HG03439 (cell line): ENCODE data around the gene MROH2A.

ENCODE experiments used
- ATAC-seq: cut with Tn5 transposase; IDR thresholded peaks from one replicate; pipeline ENCODE4 v1.9.1; 2021; ENCODE audit warnings: mild to moderate bottlenecking, moderate library complexity; ENCODE audit not compliant: unreplicated experiment

MROH2A gene

DNA sequence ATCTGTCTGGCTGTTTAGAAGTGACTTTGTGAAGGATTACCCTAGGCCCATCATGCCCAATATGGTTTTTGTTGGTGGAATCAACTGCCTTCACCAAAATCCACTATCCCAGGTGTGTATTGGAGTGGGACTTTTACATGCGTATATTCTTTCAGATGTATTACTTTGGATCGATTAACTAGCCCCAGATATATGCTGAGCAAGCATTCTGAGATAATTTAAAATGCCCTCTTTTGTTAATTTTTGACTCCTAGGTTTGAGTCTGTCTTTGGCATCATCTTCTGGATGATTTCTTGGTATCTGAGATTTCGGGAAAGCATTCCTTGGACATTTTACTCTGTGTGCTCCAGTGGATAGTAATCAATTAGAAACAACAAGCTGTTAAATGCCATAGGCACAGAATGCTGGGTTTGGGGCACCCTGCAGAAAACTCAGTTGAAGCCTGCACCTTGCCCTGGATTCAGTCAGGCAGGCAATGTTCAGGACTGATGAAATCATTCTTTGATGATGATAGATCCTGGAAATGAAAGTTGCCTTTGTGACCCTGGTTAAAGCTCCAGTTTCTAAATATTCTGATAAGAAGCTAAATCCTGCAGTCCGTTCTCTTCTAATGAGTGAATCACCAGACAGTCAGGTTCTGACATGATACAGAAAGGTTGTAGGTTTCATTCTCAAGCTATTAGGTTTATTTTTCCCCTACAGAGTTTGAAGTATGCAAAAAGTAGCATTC lies 16.9 kb upstream of the MROH2A start:
- no peak for ATAC-seq

- no peak for ATAC-seq
Observed at GRCh38 chr2:233764264-233764663, 13.9 kb upstream of the MROH2A start.

- no peak for ATAC-seq
Observed at GRCh38 chr2:233764761-233765160, 13.4 kb upstream of the MROH2A start.

DNA sequence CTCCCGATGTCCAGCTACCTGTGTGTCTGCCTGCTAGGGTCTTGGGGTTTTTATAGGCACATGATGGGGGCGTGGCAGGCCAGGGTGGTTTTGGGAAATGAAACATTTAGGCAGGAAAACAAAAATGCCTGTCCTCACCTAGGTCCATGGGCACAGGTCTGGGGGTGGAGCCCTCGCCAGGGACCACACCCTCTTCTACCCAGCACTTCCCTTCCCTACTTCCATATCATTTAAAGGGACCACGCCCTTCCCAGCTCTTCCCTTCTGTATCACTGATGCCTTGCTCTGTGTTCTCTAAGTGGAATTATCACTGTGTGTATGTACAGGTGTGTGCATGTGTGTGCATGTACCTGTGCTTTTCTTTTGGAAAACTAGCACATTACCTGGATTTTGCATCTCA lies 11.7 kb upstream of the MROH2A start:
- ATAC-seq, result no peak

DNA sequence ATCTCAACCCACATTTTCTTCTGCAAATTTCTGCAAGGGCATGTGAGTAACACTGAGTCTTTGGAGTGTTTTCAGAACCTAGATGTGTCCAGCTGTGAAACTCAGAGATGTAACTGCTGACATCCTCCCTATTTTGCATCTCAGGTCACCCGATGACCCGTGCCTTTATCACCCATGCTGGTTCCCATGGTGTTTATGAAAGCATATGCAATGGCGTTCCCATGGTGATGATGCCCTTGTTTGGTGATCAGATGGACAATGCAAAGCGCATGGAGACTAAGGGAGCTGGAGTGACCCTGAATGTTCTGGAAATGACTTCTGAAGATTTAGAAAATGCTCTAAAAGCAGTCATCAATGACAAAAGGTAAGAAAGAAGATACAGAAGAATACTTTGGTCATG lies 10.1 kb upstream of the MROH2A start:
- ATAC-seq, result no peak

GRCh38 chr2:233769260-233769659 lies 8.9 kb upstream of the MROH2A start:
- ATAC-seq, result no peak

DNA sequence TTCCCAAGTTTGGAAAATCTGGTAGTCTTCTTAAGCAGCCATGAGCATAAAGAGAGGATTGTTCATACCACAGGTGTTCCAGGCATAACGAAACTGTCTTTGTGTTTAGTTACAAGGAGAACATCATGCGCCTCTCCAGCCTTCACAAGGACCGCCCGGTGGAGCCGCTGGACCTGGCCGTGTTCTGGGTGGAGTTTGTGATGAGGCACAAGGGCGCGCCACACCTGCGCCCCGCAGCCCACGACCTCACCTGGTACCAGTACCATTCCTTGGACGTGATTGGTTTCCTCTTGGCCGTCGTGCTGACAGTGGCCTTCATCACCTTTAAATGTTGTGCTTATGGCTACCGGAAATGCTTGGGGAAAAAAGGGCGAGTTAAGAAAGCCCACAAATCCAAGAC lies 6.0 kb upstream of the MROH2A start:
- ATAC-seq, result no peak

- ATAC-seq, result no peak
Observed at GRCh38 chr2:233772583-233772982, 5.5 kb upstream of the MROH2A start.

DNA sequence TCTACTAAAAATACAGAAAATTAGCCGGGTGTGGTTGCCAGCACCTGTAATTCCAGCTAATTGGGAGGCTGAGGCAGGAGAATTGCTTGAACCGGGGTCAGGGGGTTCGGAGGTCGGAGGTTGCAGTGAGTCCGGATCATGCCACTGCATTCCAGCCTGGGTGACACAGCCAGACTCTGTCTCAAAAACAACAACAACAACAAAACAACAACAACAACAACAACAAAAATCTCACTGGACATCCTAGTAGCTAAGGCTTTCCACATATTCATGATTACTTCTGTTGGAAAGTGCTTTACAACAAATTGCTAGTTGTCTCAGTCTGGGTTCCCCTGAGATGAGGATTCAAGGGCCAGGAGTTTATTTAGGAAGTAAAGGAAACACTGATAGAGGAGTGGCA lies 4.3 kb upstream of the MROH2A start:
- ATAC-seq, result no peak

DNA sequence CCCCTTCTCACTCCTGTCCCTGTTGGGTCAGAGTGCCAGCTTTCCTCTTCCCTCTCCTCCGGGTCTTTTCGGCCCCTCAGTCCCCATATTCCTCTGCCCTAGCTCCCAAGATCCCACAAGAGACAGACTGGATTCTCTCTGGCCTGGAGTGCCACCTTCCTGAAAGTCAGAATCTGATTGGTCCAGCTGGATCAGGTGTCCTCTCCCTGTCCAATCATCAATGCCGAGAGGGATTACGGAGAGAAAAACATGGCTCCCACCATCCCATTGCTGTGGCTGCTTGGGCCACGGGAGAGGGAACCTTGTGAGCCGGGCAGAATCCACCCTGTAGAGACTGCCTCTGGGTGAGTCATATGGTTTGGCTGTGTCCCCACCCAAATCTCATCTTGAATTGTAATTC lies 2.7 kb upstream of the MROH2A start:
- no peak for ATAC-seq

GRCh38 chr2:233779722-233780121 lies 1.6 kb downstream of the MROH2A start:
- no peak for ATAC-seq

DNA sequence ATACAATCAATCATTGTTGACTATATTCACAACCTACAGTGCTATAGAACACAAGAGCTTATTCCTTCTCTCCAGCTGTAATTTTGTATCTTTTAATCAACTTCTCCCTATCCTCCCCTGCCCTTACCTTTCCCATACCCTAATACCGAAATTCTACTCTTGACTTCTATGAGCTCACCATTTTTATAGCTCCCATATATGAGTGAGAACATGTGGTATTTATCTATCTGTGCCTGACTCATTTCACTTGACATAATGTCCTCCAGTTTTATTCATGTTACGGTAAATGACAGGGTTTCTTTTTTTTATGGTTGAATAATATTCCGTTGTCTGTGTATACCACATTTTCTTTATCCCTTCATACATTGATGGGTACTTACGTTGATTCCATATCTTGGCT lies 2.6 kb downstream of the MROH2A start:
- ATAC-seq, result no peak

DNA sequence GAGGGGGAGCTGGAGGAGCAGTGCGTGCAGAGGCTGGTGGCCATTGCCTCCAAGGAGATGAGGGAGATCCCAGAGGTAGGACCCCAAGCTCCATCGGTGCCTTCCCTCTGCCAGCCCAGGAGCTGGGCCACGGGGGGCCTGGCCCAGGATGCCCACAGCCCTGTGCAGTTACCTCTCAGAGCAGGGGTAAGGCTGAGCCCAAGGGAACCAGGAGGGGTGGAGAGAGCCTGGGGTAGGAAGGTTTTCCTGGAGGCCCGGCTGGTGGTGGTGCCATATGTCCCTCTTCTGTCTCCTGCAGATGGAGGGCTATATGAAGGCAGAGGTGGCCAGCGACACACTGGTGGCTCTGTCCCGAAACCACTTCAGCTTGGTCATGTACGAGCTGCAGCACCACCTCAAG lies 11.4 kb downstream of the MROH2A start:
- ATAC-seq, result no peak

DNA sequence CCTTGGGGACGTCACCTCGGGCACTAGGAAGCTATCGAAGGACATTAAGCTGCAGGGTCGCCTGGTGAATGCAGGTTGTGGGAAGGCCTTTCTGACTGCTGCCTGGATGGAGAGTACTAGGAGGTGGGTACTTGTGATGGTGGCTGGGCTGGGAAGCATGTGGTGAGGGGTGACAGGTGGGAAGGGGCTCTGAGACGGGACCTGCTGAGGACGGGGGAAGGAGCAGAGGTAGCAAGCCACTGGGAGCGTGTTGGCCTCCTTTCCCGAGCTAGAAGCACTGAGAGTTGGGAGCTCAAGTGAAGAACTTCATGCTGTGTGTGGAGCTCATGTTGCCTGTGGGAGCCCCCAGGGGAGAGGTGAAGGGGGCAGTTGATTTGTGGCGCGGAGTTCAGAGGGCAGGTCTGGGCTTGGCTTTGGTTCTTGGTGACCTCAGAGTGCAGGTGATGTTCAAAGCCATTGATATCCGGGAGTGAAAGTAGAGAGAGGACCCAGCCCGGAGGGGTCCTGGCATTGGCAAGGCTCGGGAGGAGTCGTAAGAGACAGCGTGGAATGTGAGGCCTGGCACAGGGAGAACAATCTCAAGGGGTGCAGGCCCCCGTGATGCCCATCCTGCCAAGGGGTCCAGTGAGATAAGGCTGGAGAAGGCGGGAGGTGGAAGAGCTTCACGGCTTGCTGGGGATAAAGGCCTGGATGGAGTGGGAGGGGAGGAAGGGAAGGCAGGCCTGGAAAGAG lies 13.2 kb downstream of the MROH2A start:
- ATAC-seq, result no peak

DNA sequence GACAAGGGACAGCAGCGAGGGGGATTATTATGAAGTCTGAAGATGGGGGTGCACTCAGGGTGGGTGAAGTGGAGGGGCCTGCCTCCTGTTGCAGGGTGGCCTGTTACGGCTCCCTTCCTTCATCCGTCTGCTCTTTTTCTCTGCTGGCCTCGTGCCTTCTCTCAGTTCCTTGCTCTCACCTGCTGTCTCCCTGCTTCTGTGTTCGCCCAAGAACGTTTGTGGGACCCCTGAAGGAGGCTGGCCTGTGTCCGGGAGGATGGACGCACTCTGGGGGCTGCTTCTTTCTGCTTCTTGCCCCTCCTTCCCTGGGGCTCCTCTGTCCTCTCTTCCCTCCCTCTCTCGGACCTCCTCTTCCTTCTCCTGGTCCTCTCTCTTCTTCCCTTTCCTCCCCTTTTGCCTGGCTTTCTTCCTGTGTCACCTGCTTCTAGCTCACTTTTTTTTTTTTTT lies 13.8 kb downstream of the MROH2A start:
- ATAC-seq, result no peak

DNA sequence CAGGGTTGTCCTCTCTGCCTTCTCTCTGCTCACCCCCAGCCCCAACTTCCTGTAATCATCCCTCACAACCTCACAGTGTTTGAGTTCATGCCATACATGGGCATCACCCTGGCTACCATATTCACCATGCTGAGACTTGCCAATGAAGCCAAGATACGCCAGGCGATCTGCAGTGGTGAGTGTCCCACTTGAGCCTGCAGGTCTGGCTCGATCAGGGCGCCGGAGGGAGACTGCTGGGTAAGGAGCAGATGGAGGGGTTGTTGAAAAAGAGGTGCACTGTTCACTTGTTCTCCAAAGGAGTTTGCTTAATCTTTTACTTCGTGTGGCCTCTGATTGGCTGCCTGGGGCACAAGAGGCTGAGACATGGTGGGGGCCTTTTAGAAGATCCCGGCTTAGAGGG lies 14.6 kb downstream of the MROH2A start:
- ATAC-seq, result no peak

- ATAC-seq, result no peak
Observed at GRCh38 chr2:233793465-233794127, 15.5 kb downstream of the MROH2A start.

GRCh38 chr2:233794128-233794658 lies 16.1 kb downstream of the MROH2A start:
- no peak for ATAC-seq

- no peak for ATAC-seq
Observed at GRCh38 chr2:233795735-233796171, 17.6 kb downstream of the MROH2A start.

- no peak for ATAC-seq
Observed at GRCh38 chr2:233796254-233796653, 18.1 kb downstream of the MROH2A start.

- ATAC-seq, result no peak
Observed at GRCh38 chr2:233798335-233799086, 20.4 kb downstream of the MROH2A start.
